SK-N-SH treated with all-trans-retinoic acid at 6 μM for 48 hours (cell line): Measurements from ENCODE around the gene NTN1.

Experiments used
- ATAC-seq: fragments of 200-7000 bp; cut with Tn5 transposase; 3 replicates; pipeline ENCODE4 v1.9.1; 2020; ENCODE audit warnings: mild to moderate bottlenecking, moderate library complexity
- ARNTL ChIP-seq: fragments of 450-650 bp; formaldehyde crosslinking; IDR thresholded peaks from 2 replicates; pipeline ENCODE4 v1.5.0; 2020; ENCODE audit warnings: low read depth, mild to moderate bottlenecking, moderate library complexity, borderline replicate concordance
- BACH2 ChIP-seq: fragments of 250-450 bp; sonication (Bioruptor Pico); IDR thresholded peaks from 2 replicates; pipeline ENCODE4 v1.9.0; 2021; ENCODE audit warnings: mild to moderate bottlenecking, borderline replicate concordance
- CREB5 ChIP-seq: fragments of 250-450 bp; sonication (Bioruptor Pico); IDR thresholded peaks from 2 replicates; pipeline ENCODE4 v1.5.1; 2020; ENCODE audit warnings: low read depth, mild to moderate bottlenecking, moderate library complexity
- CSDC2 ChIP-seq: fragments of 250-450 bp; sonication (Bioruptor Pico); IDR thresholded peaks from 2 replicates; pipeline ENCODE4 v1.5.0; 2020; ENCODE audit warnings: mild to moderate bottlenecking, moderate library complexity
- CSRNP3 ChIP-seq: fragments of 250-450 bp; sonication (Bioruptor Pico); IDR thresholded peaks from 2 replicates; pipeline ENCODE4 v1.5.1; 2021; ENCODE audit warnings: mild to moderate bottlenecking, moderate library complexity
- GLIS3 ChIP-seq: fragments of 250-450 bp; sonication (Bioruptor Pico); IDR thresholded peaks from 2 replicates; pipeline ENCODE4 v1.5.0; 2020; ENCODE audit warnings: mild to moderate bottlenecking, moderate library complexity
- ISL1 ChIP-seq: fragments of 250-450 bp; sonication (Bioruptor Pico); IDR thresholded peaks from 2 replicates; pipeline ENCODE4 v2.1.2; 2022; ENCODE audit warnings: mild to moderate bottlenecking, moderate library complexity
- OSR1 ChIP-seq: fragments of 250-450 bp; sonication (Bioruptor Pico); IDR thresholded peaks from 2 replicates; pipeline ENCODE4 v1.8.0; 2022; ENCODE audit warnings: moderate library complexity, mild to moderate bottlenecking, inconsistent platforms
- POU6F1 ChIP-seq: fragments of 250-450 bp; sonication (Bioruptor Pico); IDR thresholded peaks from 2 replicates; pipeline ENCODE4 v1.8.0; 2021; ENCODE audit warnings: low read depth, mild to moderate bottlenecking, moderate library complexity, borderline replicate concordance
- PPARA ChIP-seq: fragments of 250-450 bp; sonication (Bioruptor Pico); IDR thresholded peaks from 2 replicates; pipeline ENCODE4 v1.5.0; 2020; ENCODE audit warnings: mild to moderate bottlenecking, borderline replicate concordance
- RARB ChIP-seq: fragments of 250-450 bp; sonication (Bioruptor Pico); IDR thresholded peaks from 2 replicates; pipeline ENCODE4 v1.8.0; 2021; ENCODE audit warnings: mild to moderate bottlenecking, moderate library complexity
- TCF4 ChIP-seq: fragments of 250-450 bp; sonication (Bioruptor Pico); IDR thresholded peaks from 2 replicates; pipeline ENCODE4 v1.8.0; 2021; ENCODE audit warnings: mild to moderate bottlenecking, moderate library complexity, borderline replicate concordance
- TSHZ2 ChIP-seq: fragments of 250-450 bp; sonication (Bioruptor Pico); IDR thresholded peaks from 2 replicates; pipeline ENCODE4 v1.5.0; 2020; ENCODE audit warnings: mild to moderate bottlenecking, moderate library complexity
- ZC3H10 ChIP-seq: fragments of 250-450 bp; sonication (Bioruptor Pico); IDR thresholded peaks from 2 replicates; pipeline ENCODE4 v1.5.1; 2021; ENCODE audit warnings: mild to moderate bottlenecking, moderate library complexity
- ZFP3 ChIP-seq: fragments of 250-450 bp; sonication (Bioruptor Pico); IDR thresholded peaks from 2 replicates; pipeline ENCODE4 v1.5.0; 2020; ENCODE audit warnings: mild to moderate bottlenecking, moderate library complexity
- ZFP30 ChIP-seq: fragments of 450-650 bp; formaldehyde crosslinking; IDR thresholded peaks from 2 replicates; pipeline ENCODE4 v1.5.0; 2022; ENCODE audit warnings: mild to moderate bottlenecking, moderate library complexity
- ZNF565 ChIP-seq: fragments of 450-650 bp; formaldehyde crosslinking; conservative IDR thresholded peaks from 2 replicates; pipeline ENCODE4 v1.5.0; 2020; ENCODE audit warnings: low read depth, mild to moderate bottlenecking, moderate library complexity
- ZNF70 ChIP-seq: fragments of 450-650 bp; formaldehyde crosslinking; IDR thresholded peaks from 2 replicates; pipeline ENCODE4 v1.5.0; 2020; ENCODE audit warnings: mild to moderate bottlenecking, moderate library complexity
- ZNF8 ChIP-seq: fragments of 450-650 bp; formaldehyde crosslinking; IDR thresholded peaks from 2 replicates; pipeline ENCODE4 v1.5.0; 2020; ENCODE audit warnings: mild to moderate bottlenecking, moderate library complexity

The NTN1 gene

GRCh38 chr17:9169116-9169515 lies 147.8 kb downstream of the NTN1 start:
- no peak for TF ChIP-seq ZNF565 (CRISPR knock-in tag)
- no peak for TF ChIP-seq TSHZ2 (CRISPR knock-in tag)
- ATAC-seq = no peak

GRCh38 chr17:9170336-9170735 lies 149.0 kb downstream of the NTN1 start:
- no peak for ATAC-seq
- no peak for TF ChIP-seq ZNF8

GRCh38 chr17:9170853-9171252 lies 149.5 kb downstream of the NTN1 start:
- TF ChIP-seq PPARA (CRISPR knock-in tag) (no peak), ZNF8 (no peak)

GRCh38 chr17:9173386-9173983 lies 152.2 kb downstream of the NTN1 start:
- no peak for ATAC-seq
- TF ChIP-seq ZFP30 (CRISPR knock-in tag) = no peak
- TF ChIP-seq ZNF8 = no peak
- TF ChIP-seq ZNF565 (CRISPR knock-in tag) = no peak
- no peak for TF ChIP-seq RARB (CRISPR knock-in tag)
- no peak for TF ChIP-seq OSR1
- TF ChIP-seq PPARA (CRISPR knock-in tag) = no peak
- TF ChIP-seq TSHZ2 (CRISPR knock-in tag) = no peak
- no peak for TF ChIP-seq POU6F1 (CRISPR knock-in tag)
- no peak for TF ChIP-seq ARNTL (CRISPR knock-in tag)
- TF ChIP-seq BACH2 = no peak
- no peak for TF ChIP-seq CSRNP3 (CRISPR knock-in tag)
- no peak for TF ChIP-seq ZNF70
- TF ChIP-seq GLIS3 (CRISPR knock-in tag) = no peak
- no peak for TF ChIP-seq CREB5 (CRISPR knock-in tag)
- TF ChIP-seq ZC3H10 (CRISPR knock-in tag) = no peak
- TF ChIP-seq ZFP3 = no peak
- no peak for TF ChIP-seq ISL1 (CRISPR knock-in tag)
- TF ChIP-seq CSDC2 (CRISPR knock-in tag) = no peak
- TF ChIP-seq TCF4 (CRISPR knock-in tag) = no peak

More at GRCh38 chr17:9170853-9171252, 149.5 kb downstream of the NTN1 start:
- no peak for ATAC-seq
